HG02763 (cell line): ENCODE measurements around the gene NCBP2L.

Source experiments
- ATAC-seq: cut with Tn5 transposase; IDR thresholded peaks from one replicate; pipeline ENCODE4 v1.9.1; 2021; ENCODE audit warnings: mild to moderate bottlenecking, moderate library complexity; ENCODE audit not compliant: unreplicated experiment

NCBP2L gene

DNA sequence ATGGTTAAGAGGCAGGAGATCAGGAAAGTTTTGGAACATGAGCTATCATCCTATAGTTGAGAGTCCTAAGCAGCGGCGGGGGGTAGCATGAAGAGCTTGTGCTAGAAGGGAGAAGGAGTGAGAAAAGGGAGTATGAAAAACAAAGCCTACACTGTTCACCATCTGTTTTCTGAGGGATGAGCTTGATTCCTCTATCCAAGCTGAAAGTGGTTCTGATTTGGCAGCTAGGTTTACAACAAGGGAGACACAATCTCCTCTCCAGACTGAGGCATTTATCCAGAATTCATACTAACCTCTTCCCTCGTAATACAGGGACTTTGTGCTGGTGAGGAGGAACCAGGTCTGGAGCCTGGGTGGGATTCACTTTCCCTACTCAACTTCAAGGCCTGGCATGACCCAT, 25.5 kb upstream of the NCBP2L start:
- ATAC-seq, result no peak

DNA sequence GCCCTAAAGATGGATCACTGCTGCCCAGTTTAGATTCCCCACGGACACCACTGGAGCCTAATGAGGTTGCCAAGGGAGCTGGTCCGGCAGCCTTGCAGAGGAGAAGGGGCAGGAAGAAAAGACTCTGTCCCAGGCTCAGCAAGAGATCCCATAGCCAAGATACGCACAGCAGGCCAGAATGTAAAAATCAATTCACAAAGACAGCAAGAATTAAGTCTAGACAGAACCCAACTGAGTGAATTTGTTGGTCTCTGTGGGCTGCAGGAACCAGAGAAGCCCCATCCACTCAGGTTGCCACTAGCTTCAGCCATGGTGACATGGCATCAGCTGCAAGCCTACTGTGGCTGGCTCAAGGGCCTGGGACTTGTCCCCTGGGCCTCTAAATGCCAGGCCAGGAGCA, 24.8 kb upstream of the NCBP2L start:
- no peak for ATAC-seq

DNA sequence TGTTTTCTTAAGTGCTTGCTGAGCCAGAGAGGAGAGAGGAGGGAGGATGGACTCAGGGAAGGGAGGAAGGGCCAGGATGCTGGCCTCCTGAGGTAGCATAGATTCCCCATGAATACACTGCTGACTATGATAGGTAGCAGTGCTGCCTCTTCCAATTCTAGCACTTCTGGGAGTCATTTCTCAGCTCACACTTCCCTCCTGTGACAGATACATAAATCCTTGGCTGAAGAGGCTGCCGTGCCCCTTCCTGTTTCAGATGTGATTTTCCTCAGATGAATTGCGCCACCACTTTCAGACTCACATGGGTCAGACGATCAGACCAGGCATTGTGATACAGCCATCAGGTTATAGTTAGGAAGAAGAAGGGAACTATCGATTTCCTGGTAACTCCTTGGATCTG, 24.3 kb upstream of the NCBP2L start:
- ATAC-seq, result no peak

DNA sequence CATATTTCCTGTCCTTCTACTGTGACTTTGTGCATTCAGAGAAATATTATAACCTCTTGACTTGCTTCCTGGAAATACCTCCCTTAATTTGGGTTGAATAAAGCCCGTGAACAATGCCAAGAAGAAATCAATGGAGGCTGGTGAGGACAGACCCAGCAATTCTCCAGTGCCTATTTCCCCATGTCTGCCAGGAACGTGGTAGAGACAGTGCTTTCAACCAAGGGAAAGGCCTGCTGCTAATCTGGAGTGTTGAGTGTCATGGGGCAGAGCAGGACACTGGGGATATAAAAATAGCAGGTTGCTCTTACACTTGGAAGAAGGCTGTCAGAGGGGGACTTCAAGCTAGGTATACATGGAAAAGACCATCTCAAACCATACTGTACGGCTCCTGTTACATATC, 21.8 kb upstream of the NCBP2L start:
- no peak for ATAC-seq

DNA sequence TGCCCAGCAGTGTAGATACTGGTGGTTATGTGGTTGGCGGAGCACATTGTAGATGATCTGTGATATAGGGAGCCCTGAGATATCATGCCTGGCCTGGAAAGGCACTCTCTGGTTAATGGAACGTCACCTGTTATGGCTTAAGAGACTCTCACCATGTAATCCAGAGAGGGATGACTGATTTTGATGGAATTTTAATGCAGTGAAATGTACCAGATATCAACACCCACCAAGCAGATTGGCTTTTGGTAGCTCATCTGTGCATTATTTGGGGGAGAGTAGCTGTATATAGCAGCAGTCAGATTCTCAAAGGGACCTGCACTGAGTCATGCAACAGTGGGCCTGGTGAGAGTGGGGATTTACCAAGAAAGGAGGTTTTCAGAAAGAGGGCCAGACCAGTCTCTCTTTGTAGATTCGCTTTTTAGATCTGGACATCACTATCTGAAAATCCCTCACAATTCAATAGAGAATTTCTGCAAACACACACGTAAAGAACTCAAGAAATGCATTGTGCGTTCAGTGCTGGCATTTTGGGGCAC, 19.2 kb upstream of the NCBP2L start:
- ATAC-seq, result no peak

DNA sequence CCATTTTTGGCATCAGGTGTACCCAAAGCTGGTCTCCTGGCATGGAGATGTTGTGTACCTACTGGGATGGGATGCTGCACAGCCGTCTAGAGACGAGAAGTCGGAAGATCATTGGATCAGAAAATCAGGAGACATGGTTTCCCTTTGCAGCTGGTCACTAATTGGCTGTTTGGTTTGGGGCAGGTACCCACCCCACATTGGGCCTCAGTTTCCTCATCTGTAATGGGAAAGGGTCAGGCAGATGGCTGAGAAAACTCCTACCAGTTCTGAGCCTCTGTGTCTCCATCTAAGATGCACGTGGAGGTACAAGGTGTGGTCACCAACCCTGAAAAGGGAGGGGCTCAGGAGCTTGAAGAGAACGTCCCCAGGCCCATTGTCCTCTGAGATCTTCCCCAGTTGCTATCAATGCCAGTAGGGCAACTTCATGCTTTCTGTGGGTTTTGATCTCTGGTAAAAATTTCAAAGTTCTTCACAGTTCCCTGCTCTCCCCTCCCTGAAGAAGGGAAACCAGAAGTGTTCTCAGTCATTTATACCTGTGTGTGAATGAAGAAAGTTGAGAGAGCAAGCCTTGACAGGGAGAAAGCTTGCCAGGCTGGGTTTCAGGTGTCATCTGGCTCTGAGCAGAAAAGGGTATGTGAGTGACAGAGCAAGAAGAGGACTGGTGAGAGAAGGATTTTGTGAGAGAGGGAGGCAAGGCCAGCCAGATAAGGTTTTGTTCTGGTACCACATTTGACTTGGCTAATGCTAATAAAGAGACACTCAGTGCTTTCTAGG, 17.0 kb upstream of the NCBP2L start:
- ATAC-seq, result no peak

DNA sequence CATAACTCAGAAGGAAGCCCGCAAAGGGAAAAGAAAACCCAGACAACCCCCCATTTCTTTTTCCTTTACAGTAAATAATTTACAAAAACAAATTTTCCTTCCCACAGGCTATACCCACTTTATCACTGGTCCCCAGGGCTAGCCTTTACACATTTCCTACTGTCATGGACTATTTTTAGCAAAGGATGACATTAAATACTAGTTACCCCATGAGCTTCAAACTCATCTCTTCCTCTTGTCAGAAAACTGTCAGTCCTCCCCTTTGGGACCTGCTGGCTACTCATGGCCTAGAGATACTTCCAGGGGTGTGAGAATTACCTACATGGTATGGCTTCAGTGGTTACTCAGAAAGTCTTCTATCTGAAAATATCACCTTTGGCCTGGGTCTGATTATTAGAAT, 13.9 kb upstream of the NCBP2L start:
- ATAC-seq, result no peak

DNA sequence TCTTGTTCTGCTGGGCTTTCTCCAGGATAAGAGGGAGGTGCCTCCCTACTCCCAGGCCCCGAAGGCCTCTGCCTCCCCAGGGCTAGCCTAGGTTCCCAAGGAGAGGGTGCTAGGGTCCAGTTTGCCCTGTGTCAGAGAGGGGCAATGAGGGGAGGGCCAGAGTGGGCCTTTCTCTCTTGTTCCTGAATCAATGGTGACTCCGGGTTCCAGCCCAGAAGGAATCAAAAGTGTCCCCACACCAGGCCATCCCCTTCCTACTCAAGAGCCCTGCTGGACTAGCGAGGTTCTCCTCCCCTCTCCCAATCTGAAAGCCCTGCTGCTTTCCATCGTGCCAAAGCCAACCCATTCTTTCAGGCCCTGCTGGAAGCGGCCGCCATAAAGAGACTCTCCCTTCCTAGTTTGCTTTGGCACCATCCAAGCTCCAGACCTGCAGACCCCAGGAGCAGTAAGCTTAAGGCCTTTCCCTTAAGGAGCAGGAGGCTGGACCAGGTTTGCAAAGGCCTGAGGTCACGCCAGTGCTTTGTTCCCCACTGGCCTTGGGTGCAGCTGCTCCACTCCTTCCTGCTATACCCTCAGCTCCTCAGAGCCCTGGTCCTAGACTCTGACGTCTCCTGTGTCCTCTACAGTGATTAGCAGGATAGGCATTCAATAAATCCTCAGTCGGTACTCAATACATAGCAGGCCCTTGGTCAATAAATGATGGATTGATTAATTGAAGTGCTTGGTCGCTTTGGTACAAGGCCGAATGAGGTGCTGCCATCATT, 12.5 kb upstream of the NCBP2L start:
- no peak for ATAC-seq

DNA sequence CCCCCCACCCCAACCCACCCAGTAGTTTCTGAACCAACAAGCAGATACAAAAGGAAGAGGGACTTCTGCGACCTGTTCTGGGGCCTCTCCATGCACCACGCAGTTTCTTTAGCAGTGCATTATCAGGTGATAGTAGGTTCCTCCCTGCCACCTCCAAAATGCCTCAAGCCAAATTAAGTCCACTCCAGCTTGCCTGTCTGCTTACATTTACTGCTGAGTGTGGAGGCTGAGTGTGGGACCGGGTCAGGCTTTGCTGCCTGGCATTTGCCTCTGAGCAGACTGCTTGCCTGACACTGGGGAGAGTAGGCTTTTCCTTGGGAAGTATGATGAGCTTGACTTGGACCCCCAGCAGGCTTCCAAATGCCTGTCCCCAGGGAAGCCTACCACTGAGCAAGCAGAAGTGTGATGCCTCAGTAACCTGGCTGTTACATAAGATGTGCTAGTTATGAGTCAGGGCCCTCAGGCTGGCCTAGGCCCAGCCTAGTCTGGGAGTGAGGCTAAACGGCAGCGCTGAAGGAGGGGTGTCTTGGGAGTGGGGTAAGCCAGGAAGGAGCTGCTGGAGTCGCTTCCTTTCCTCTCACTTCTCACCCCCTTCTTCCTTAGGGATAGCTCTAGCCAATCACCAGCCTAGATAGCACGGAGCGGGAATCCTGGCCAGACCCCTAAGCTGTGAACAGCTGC, 10.9 kb upstream of the NCBP2L start:
- no peak for ATAC-seq

DNA sequence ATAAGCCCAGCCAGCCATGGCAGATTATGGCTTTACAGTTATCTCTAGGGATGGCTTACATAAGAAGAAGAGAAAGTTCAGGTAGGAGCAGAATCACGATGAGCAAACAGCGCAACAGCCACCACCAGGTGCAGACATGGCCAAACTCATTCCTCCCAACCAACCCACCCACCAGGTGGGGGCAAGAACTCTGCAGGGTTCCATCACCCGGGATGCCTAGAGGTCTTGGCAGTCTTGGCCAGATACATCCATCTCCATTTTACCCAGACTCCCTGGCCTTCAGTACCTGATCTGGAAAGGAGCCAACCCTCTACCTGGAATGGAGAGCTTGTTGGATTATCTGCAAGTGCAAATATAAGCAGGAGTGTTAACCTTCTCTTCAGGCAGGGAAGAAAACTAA, 9.5 kb upstream of the NCBP2L start:
- ATAC-seq, result no peak

DNA sequence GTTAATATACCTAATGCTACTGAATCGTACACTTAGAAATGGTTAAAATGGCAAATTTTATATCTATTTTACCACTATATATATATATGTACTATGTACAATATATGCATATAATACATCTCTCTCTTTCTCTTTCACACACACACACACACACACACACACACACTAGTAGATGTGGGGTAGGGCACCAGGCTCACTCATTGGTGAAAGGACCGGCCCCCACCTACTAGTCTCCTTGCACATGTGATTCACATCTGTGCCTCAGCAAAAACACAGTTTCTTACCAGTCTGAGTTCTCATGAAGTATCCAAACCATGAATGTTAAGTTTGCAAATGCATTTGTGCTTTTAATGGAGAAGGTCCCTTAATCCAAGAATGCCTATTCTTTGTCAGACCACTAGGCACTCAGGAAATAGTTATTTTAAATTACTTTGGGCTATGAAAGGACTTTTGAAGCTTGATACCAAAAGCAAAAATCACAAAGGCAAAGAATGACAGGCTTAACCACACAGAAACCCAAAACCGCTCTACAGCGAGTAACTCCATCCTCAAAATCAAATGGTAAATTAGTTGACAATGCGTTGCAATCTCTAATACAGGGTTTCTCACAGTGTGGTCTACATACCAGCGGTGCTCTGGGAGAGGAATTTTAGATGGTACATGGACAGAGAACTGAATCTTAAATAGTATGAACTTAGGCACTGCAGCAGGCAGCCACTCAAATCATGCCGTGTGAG, 7.8 kb upstream of the NCBP2L start:
- no peak for ATAC-seq

DNA sequence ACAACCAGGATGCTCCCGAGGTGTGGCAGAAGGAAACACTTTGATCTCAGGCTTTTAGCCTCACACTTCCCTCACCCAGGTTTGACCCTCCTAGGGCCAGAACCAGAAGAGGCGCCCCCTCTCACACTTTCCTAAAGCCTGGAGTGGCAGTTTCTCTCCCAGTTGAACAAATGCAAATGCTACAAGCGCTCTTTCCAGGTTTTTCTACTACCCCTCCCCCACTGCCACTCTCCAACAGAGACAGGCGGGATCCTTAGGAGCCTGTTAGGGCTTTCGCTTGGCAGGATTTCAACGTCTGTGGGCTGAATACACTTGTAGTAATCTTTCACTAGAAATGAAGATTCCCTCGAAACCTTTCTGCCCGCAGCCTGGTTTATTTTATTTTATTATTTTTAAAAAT, 4.3 kb upstream of the NCBP2L start:
- ATAC-seq, result no peak

DNA sequence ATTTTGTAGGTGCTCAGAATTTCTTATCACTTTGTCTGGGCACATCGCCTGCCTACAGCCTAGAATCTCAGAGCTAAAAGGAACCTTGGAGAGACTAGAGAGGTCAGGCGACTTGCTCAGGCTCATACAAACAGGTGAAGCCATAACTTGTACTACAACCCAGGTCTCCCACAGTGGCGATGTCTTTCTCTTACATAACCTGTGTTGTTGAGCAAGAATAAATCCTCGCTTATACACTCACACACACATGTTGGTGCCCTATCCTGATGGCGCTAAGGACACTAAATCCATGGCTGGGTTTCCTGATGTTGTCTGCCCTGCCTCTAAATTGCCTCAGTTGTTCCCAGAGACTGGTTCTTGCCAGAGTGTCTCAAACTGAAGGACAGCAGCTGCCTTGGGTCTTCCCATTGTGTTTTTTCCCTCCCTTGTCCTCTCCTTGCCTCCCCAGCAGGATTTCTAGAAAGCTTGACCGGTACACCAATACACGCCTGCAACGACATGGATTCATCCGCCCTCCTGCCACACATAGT, 3.6 kb upstream of the NCBP2L start:
- no peak for ATAC-seq

DNA sequence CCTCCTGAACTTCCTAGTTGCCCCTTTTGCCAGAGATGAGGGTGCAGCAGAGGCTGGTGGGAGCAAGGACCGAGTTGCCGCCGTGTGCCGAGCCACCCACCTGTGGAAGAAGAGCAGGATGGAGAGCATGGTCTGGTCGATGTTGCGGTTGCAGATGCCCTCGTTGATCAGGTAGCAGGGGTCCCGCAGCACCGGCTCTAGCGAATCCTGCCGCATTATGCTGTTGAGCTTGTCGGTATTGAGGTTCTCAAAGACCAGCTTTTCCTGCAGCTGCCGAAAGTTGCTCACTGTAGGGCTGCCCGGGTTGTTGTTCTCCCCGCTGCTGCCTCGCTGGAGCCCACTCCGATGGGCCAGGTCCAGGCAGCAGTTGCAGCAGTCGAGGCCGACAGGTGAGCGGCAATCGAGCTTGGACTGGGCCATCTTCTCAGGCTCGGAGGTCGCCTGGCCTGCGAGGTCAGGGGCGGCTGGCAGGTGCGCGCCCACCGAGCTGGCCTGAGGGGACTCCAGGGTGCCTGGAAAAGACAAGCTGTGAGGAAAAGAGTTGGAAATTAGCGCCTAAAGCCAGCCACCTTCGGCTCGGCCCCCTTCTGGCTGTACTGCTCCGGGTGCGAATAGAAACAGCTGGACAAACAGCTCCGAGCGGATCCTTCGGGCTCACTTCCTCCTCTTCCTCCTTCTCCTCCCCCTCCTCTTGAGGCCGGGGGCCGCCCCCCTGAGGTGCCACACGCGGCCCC, 2.4 kb upstream of the NCBP2L start:
- ATAC-seq, result peak; percentile 23

DNA sequence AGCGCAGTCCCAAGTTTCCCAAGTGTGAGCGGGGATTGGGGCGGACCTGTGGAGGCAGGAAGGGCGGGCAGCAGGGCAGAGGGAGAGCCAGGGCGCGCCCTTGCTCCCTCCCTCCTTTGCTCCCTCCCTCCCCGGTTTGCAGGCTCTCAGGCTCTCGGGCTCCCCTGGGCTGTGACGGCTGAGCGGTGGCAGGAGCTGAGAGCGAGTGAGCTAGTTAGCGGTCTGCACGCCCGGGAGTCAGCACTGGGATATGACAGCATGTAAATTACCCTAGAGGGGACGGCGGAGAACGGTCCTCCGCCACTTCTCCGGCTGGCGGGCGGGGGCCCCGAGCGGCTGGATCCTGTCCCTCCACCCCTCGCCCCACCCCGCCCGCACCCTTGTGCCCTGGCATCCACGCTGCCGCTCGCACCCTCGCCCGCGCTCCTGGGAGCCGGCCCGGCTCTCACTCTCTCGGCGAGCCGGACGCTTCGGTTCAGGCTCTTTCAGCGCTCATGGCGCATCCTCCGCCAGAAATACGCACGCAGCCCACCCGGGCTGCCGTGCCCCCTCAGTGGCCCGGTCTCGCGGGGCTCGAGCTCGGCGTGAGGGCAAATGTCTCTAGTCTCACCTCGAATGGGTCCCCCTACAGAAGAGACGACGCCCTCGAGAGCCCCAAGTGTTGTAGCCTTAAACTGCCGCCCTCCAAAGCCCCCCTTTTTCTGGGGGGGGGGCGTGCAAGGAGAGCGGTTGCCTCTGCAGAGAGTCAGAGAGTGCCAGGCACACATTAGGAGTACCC, 1.6 kb upstream of the NCBP2L start, which contains the start of gene TSC22D3:
Gene TSC22D3, minus strand, starts transcription at position 54 of the 778 bp plus-strand sequence. CDS start 368 bp downstream, outside the sequence.
- peak; percentile 75 for ATAC-seq

DNA sequence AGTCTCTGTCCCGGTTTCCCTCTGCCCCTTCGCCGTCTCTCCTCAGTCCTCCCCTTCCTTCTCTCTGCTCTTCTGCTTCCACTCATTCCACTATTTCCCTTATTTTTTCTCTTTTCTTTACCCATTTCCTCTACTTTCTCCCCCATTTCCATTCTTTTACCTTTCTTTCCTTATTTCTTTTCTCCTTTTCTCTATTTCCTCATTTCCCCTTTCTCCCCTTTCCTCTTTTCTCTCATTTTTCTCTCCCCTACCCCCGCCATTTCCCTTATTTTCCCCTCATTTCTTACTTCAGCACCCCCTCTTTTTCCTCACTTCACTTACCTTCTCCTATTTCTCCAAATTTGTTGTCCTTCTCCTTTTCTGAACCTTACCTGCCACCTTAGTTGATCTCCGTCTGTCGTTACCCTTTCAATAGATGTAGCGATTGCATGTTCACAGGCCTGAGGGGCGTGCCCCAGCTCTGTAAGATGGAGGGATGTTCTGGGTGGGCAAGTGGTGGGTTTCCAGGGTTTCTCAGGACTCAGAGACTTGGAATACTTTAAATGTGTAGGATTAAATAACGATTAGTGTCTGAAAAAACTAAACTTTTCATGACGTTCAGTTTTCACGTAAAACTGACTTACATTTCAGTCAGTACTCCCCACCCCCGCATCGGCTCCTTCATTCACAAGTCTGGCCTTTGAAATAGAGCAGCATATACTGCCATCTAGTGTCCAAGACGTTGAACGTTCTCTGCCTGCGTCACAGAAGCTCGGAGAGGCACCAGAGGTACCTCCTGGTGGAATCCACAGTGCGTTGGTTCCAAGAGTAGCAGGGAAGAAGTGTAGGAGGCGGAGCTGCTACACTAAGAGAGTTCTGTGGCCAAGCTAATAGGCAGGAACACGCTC, 641 bp upstream of the NCBP2L start:
- peak; percentile 68 for ATAC-seq

DNA sequence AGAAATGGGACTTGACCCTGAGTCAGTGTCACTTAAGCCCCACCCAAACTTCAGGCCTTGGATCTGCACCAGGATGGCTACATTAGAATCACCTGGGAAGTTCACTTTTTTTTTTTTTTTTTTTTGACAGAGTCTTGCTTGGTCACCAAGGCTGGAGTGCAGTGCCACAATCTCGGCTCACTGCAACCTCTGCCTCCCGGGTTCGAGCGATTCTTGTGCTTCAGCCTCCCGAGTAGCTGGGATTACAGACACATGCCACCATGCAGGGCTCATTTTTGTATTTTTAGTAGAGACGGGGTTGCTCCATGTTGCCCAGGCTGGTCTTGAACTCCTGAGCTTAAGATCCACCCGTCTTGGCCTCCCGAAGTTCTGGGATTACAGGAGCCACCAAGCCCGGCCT, 3.0 kb downstream of the NCBP2L start:
- no peak for ATAC-seq

DNA sequence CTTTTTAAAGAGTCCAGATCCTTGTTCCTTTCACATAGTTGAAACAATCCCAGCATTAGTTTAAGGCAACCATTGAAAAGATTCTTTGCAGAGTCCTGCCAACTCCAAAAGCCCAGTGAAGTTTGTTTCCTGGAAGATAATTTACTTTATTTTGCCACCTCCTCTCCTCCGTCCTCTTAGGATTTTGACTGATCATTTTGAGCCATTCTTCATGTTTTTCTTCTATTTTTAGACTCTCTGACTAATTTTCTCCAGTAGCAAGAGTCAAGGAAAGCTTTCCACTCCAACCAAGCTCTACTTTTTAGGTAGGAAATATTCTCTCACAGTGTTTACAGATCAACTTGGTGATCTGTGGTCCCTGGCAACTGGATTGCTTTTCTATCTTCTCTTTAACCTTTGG, 10.3 kb downstream of the NCBP2L start:
- ATAC-seq, result no peak
